HCT116 (cell line): ENCODE measurements around the gene ZNHIT1. TPM values are rescaled to one million over a fixed set of nuclear protein-coding genes. Genes with fewer than 3 reads are reported as not detected.

Experiments
- ATAC-seq: fragments of 200-7000 bp; cut with Tn5 transposase; 2 replicates; pipeline ENCODE4 v1.9.1; 2020; ENCODE audit warnings: mild to moderate bottlenecking, moderate library complexity
- BruUV-seq: library from RNA; stranded (reverse); fragments of 400-500 nt; replicated peaks from 2 replicates; lab custom pipeline; 2021; lab: Mats Ljungman, UMichigan
- CTCF ChIA-PET: fragments of 300-600 bp; sonication (Branson Sonifier 250); formaldehyde crosslinking; loops from one replicate; lab custom pipeline; 2021; ENCODE audit warnings: antibody characterized with exemption; lab: Charles Lee
- POLR2A ChIA-PET: fragments of 300-600, 350-600 bp; sonication (Branson Sonifier 250); formaldehyde crosslinking; loops from one replicate; lab custom pipeline; 2021; ENCODE audit warnings: antibody characterized with exemption; lab: Charles Lee
- RAD21 ChIA-PET, 2 experiments: fragments of 300-600 bp; sonication (Branson Sonifier 250); formaldehyde crosslinking; loops; one replicate each; lab custom pipeline; 2023; ENCODE audit warnings: low total read pairs in 2 of 2; ENCODE audit not compliant: uncharacterized antibody in 2 of 2, unreplicated experiment in 2 of 2, low non-redundant PET in 1 of 2; lab: Charles Lee
- DNase-seq: peaks from one replicate; pipeline ENCODE4 v3.0.0-alpha.2; 2010; ENCODE audit warnings: low read depth, low spot score
- H2AFZ ChIP-seq: fragments of 200-600 bp; shearing (Covaris generic), sonication (generic); 2 replicates; pipeline ENCODE4 v1.6.1; 2017; ENCODE audit warnings: low read depth, mixed run types, mixed read lengths, antibody characterized with exemption, low read length; ENCODE audit not compliant: poor library complexity, severe bottlenecking
- H3K27ac ChIP-seq: 2 replicates; pipeline ENCODE4 v1.5.1; 2012; ENCODE audit warnings: low read depth, low read length
- H3K27me3 ChIP-seq: fragments of 200-600 bp; sonication (generic); 2 replicates; pipeline ENCODE4 v1.6.1; 2016; ENCODE audit warnings: mixed run types, low read length, mixed read lengths; ENCODE audit not compliant: insufficient read depth
- H3K36me3 ChIP-seq, 2 experiments: fragments of 200-500 bp in 1 of 2; fragments of 200-600 bp in 1 of 2; sonication (Bioruptor generic) in 1 of 2; sonication (generic) in 1 of 2; 2 replicates each; pipeline versions ENCODE4 v1.5.1 to v1.6.1; 2014 to 2016; ENCODE audit warnings: low read length in 2 of 2, inconsistent platforms in 1 of 2, mixed read lengths in 1 of 2, mixed run types in 1 of 2; ENCODE audit not compliant: insufficient read depth in 2 of 2, control insufficient read depth in 1 of 2
- H3K4me1 ChIP-seq, 2 experiments: fragments of 200-600 bp in 1 of 2; sonication (generic) in 1 of 2; 2 replicates each; pipeline versions ENCODE4 v1.5.1 to v1.6.1; 2012 to 2017; ENCODE audit warnings: low read length in 2 of 2, inconsistent platforms in 1 of 2, mild to moderate bottlenecking in 1 of 2, mixed read lengths in 1 of 2, mixed run types in 1 of 2, moderate library complexity in 1 of 2; ENCODE audit not compliant: insufficient read depth in 2 of 2, control insufficient read depth in 1 of 2
- H3K4me2 ChIP-seq: fragments of 200-600 bp; sonication (generic); 2 replicates; pipeline ENCODE4 v1.6.1; 2017; ENCODE audit warnings: mixed run types, low read length, mixed read lengths
- H3K4me3 ChIP-seq, 2 experiments: fragments of 200-600 bp in 1 of 2; sonication (generic) in 1 of 2; replicated peaks in 1 of 2; 2 replicates each; pipeline ENCODE4 v1.5.1; 2011 to 2016; ENCODE audit warnings: low read length in 2 of 2, control low read depth in 1 of 2, low read depth in 1 of 2, mild to moderate bottlenecking in 1 of 2, mixed read lengths in 1 of 2, mixed run types in 1 of 2
- H3K79me2 ChIP-seq: fragments of 200-600 bp; sonication (generic); 2 replicates; pipeline ENCODE4 v1.6.1; 2017; ENCODE audit warnings: mild to moderate bottlenecking, mixed run types, low read length, moderate library complexity, mixed read lengths; ENCODE audit not compliant: insufficient read depth
- H3K9ac ChIP-seq: fragments of 200-600 bp; sonication (generic); 2 replicates; pipeline ENCODE4 v1.6.1; 2016; ENCODE audit warnings: low read length, mixed read lengths
- H3K9me2 ChIP-seq: fragments of 200-600 bp; sonication (generic), shearing (Covaris generic); 2 replicates; pipeline ENCODE4 v1.6.1; 2017; ENCODE audit warnings: mixed run types, mild to moderate bottlenecking, moderate library complexity; ENCODE audit not compliant: insufficient read depth
- H3K9me3 ChIP-seq, 2 experiments: fragments of 200-500 bp in 1 of 2; fragments of 200-600 bp in 1 of 2; sonication (Bioruptor generic) in 1 of 2; sonication (generic) in 1 of 2; 2 replicates each; pipeline ENCODE4 v1.6.1; 2014 to 2017; ENCODE audit warnings: low read length in 2 of 2, mixed read lengths in 2 of 2, inconsistent platforms in 1 of 2, low read depth in 1 of 2, mild to moderate bottlenecking in 1 of 2, mixed run types in 1 of 2, moderate library complexity in 1 of 2; ENCODE audit not compliant: control insufficient read depth in 1 of 2, insufficient read depth in 1 of 2
- H4K20me1 ChIP-seq: fragments of 200-600 bp; sonication (generic), shearing (Covaris generic); 2 replicates; pipeline ENCODE4 v1.6.1; 2017; ENCODE audit warnings: mixed run types, mild to moderate bottlenecking, moderate library complexity; ENCODE audit not compliant: insufficient read depth
- ATF3 ChIP-seq: IDR thresholded peaks from 2 replicates; pipeline ENCODE4 v1.6.1; 2012
- CBX3 ChIP-seq: IDR thresholded peaks from 2 replicates; pipeline ENCODE4 v1.6.1; 2012; ENCODE audit warnings: low read depth
- CTCF ChIP-seq, 3 experiments: fragments of 200-600 bp in 1 of 3; sonication (generic) in 1 of 3; IDR thresholded peaks in 2 of 3; conservative IDR thresholded peaks in 1 of 3; 2 replicates each; pipeline ENCODE4 v1.5.1; 2012 to 2017; ENCODE audit warnings: low read depth in 2 of 3, low read length in 2 of 3, antibody characterized with exemption in 1 of 3, borderline replicate concordance in 1 of 3, control low read depth in 1 of 3, mild to moderate bottlenecking in 1 of 3, mixed read lengths in 1 of 3, mixed run types in 1 of 3, moderate library complexity in 1 of 3; ENCODE audit not compliant: insufficient read depth in 1 of 3
- EGR1 ChIP-seq: IDR thresholded peaks from 2 replicates; pipeline ENCODE4 v1.6.1; 2012; ENCODE audit warnings: low read depth
- FOSL1 ChIP-seq: IDR thresholded peaks from 2 replicates; pipeline ENCODE4 v1.6.1; 2012; ENCODE audit warnings: low read depth
- JUND ChIP-seq: IDR thresholded peaks from 2 replicates; pipeline ENCODE4 v1.6.1; 2012
- POLR2A ChIP-seq: IDR thresholded peaks from 2 replicates; pipeline ENCODE4 v1.7.0; 2011; ENCODE audit warnings: borderline replicate concordance; ENCODE audit not compliant: insufficient read depth, insufficient read length; ENCODE audit errors: extremely low read depth
- POLR2AphosphoS5 ChIP-seq: IDR thresholded peaks from 2 replicates; pipeline ENCODE4 v1.6.1; 2011; ENCODE audit warnings: mild to moderate bottlenecking, low read depth, low read length, moderate library complexity
- RAD21 ChIP-seq: IDR thresholded peaks from 2 replicates; pipeline ENCODE4 v1.6.1; 2012; ENCODE audit warnings: low read depth, mild to moderate bottlenecking
- SIN3A ChIP-seq: IDR thresholded peaks from 2 replicates; pipeline ENCODE4 v1.6.1; 2012; ENCODE audit warnings: low read depth
- SRF ChIP-seq: IDR thresholded peaks from 2 replicates; pipeline ENCODE4 v1.6.1; 2012; ENCODE audit warnings: low read depth
- TCF7L2 ChIP-seq: IDR thresholded peaks from 2 replicates; pipeline ENCODE4 v1.7.0; 2011; ENCODE audit warnings: borderline replicate concordance, inconsistent platforms; ENCODE audit not compliant: insufficient read depth, insufficient read length; ENCODE audit errors: extremely low read depth
- ZBTB33 ChIP-seq: IDR thresholded peaks from 2 replicates; pipeline ENCODE4 v1.6.1; 2011; ENCODE audit warnings: mild to moderate bottlenecking, low read length, moderate library complexity; ENCODE audit not compliant: insufficient replicate concordance; ENCODE audit errors: extremely low read depth
- ZNF274 ChIP-seq: fragments of 200-500 bp; sonication (Bioruptor generic); IDR thresholded peaks from 2 replicates; pipeline ENCODE4 v1.6.1; 2014; ENCODE audit warnings: mild to moderate bottlenecking, low read depth, low read length, inconsistent platforms
- intact Hi-C: fragments of 100-400 bp; cut with micrococcal nuclease; formaldehyde crosslinking; loops from 2 replicates; pipeline ENCODE4 v1.10.0; 2022
- total RNA-seq: library from RNA; stranded (reverse); gene quantifications from one replicate; pipeline ENCODE4 v1.2.1, GENCODE V29; 2021; ENCODE audit not compliant: unreplicated experiment
- TF ChIP-seq, protein P1 (sequence below): IDR thresholded peaks from 2 replicates; pipeline ENCODE4 v1.6.1; 2012

ZNHIT1 gene
- total RNA-seq, 1 experiment from 2014 or later, result 69.4 TPM

GRCh38 chr7:101216001-101216859 is 1.7 kb upstream of the ZNHIT1 start:
- no peaks in the 10 kb centered on the region for H3K27me3 ChIP-seq
- peaks cover 36% of the 10 kb centered on the region for H3K79me2 ChIP-seq
- TF ChIP-seq CBX3, result no peak
- no peak for TF ChIP-seq POLR2AphosphoS5
- no peak for TF ChIP-seq SIN3A
- no peak for TF ChIP-seq ZNF274
- no peak for TF ChIP-seq ATF3
- no peak for TF ChIP-seq POLR2A
- TF ChIP-seq, protein P1, sequence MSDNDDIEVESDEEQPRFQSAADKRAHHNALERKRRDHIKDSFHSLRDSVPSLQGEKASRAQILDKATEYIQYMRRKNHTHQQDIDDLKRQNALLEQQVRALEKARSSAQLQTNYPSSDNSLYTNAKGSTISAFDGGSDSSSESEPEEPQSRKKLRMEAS, result no peak
- no peak for TF ChIP-seq TCF7L2
- TF ChIP-seq RAD21, result no peak
- no peak for TF ChIP-seq ZBTB33
- TF ChIP-seq SRF, result no peak
- no peak for TF ChIP-seq FOSL1
- TF ChIP-seq CTCF (IDR thresholded peaks at IDR 0.05 in 2 of 3, conservative IDR thresholded peaks at IDR 0.05 in 1 of 3; ENCODE audit: borderline replicate concordance in 1 of 3, insufficient read depth in 1 of 3, low read depth in 2 of 3, low read length in 2 of 3), result no peak
- no peak for TF ChIP-seq JUND
- no peak for TF ChIP-seq EGR1
- DNase-seq (no peak), ATAC-seq (no peak)
- POLR2A ChIA-PET, result interaction anchor here (0.5 kb wide), 1 partner anchor 81 kb away, joined by 4 read pairs; no protein-coding TSS in a partner anchor
- no peaks in the 10 kb centered on the region for H3K9me2 ChIP-seq
- TSS peak; percentile 47 for BruUV-seq
- peak overlapping the region; percentile 91 for H3K27ac ChIP-seq
- RAD21 ChIA-PET, result no interaction called here
- H3K4me2 ChIP-seq, result peak overlapping the region; percentile 97
- no peaks in the 10 kb centered on the region for H4K20me1 ChIP-seq
- peak overlapping the region; percentile 93 to 97 for H3K4me3 ChIP-seq
- H2AFZ ChIP-seq, result no peak overlapping the region
- peak overlapping the region; percentile 85 for H3K9ac ChIP-seq
- no peaks in the 10 kb centered on the region for H3K9me3 ChIP-seq
- peaks cover 0 to 21% of the 10 kb centered on the region in 2 experiments; a peak in 2 of 4 replicates for H3K4me1 ChIP-seq
- CTCF ChIA-PET, result interaction anchor here (2.2 to 2.3 kb wide), 2 partner anchors 24 to 72 kb away, joined by 12 to 21 read pairs; no protein-coding TSS in a partner anchor
- intact Hi-C loops, result no loop called here
- H3K36me3 ChIP-seq, result peaks cover 0 to 9% of the 10 kb centered on the region in 2 experiments; a peak in 3 of 4 replicates
